Liver (tissue), 3 donors: ENCODE measurements around the gene RNF34.
"Not testable (repeated sequence)": the region's sequence is repeated elsewhere in the genome, so short reads cannot be mapped to it uniquely, and the experiment has no call there.

ENCODE experiments used
- CTCF ChIP-seq: fragments of 150-350 bp; IDR thresholded peaks from 2 replicates; pipeline ENCODE4 v1.5.1; 2017; ENCODE audit warnings: improper control_type of control experiment, low read depth, low read length; ENCODE audit not compliant: missing input control
- MAX ChIP-seq: IDR thresholded peaks from 2 replicates; pipeline ENCODE4 v1.6.1; 2016; ENCODE audit warnings: antibody characterized with exemption
- NR2F2 ChIP-seq: IDR thresholded peaks from 2 replicates; pipeline ENCODE4 v1.6.1; 2016; ENCODE audit warnings: antibody characterized with exemption
- RAD21 ChIP-seq, 2 donors: IDR thresholded peaks; 2 replicates each; pipeline ENCODE4 v1.6.1; 2016; ENCODE audit warnings: antibody characterized with exemption in 2 of 2, mild to moderate bottlenecking in 2 of 2
- RXRA ChIP-seq, 2 donors: IDR thresholded peaks; 2 replicates each; pipeline ENCODE4 v1.6.1; 2017 to 2018; ENCODE audit warnings: antibody characterized with exemption in 2 of 2, mild to moderate bottlenecking in 1 of 2
- donor health status: healthy.
- donor health status: healthy.

GRCh38 chr12:121374336-121374735 lies 25.6 kb upstream of the RNF34 start:
- not testable (repeated sequence) for TF ChIP-seq CTCF; NR2F2; RAD21 (IDR thresholded peaks at IDR 0.05); RXRA (IDR thresholded peaks at IDR 0.05); MAX
